DND-41 (cell line): ENCODE data around the gene C14orf93.

Experiments used
- EZH2 ChIP-seq: IDR thresholded peaks from 3 replicates; pipeline ENCODE4 v1.6.1; 2012; ENCODE audit warnings: borderline replicate concordance, low read depth, mild to moderate bottlenecking, moderate library complexity, low read length, inconsistent platforms; ENCODE audit not compliant: severe bottlenecking
- TF ChIP-seq, protein P1 (sequence below): IDR thresholded peaks from 2 replicates; pipeline ENCODE4 v1.5.1; 2012; ENCODE audit warnings: borderline replicate concordance, low read length, moderate library complexity, mild to moderate bottlenecking; ENCODE audit not compliant: poor library complexity, severe bottlenecking; ENCODE audit errors: extremely low read depth

DNA sequence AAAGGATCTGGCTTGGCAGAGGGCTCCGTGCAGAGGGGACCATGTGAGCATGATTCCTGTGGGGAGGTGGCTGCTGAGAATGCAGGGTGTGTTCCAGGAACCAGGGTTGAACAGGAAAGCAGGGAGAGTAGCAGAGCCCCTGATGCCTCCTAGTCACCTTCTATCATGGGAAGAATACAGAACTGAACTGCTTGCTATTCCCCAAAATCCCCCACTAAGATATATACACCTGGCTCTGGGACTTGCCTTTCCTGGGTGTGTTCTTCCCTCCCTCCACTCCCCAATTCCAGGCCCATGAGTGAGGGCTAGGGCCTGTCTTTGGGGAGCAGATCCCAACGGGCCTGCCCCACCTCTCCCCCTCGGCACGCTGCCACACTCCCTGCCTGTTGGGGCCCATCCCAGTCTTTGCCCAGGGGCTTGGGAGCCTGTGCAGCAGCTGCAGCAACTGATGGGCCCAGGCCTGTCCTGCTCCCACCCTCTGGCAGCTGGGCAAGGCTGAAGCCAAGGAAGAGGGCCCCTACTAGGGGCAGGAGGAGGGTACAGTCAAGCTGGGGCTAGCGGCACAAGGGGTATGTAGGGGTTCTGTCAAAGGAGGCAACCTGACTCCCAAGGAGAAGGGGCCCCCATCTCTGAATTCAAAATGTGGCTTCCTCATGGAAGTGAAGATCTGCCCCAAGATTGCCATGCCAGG lies 30.8 kb downstream of the C14orf93 start:
- TF ChIP-seq, protein P1, sequence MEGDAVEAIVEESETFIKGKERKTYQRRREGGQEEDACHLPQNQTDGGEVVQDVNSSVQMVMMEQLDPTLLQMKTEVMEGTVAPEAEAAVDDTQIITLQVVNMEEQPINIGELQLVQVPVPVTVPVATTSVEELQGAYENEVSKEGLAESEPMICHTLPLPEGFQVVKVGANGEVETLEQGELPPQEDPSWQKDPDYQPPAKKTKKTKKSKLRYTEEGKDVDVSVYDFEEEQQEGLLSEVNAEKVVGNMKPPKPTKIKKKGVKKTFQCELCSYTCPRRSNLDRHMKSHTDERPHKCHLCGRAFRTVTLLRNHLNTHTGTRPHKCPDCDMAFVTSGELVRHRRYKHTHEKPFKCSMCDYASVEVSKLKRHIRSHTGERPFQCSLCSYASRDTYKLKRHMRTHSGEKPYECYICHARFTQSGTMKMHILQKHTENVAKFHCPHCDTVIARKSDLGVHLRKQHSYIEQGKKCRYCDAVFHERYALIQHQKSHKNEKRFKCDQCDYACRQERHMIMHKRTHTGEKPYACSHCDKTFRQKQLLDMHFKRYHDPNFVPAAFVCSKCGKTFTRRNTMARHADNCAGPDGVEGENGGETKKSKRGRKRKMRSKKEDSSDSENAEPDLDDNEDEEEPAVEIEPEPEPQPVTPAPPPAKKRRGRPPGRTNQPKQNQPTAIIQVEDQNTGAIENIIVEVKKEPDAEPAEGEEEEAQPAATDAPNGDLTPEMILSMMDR, result no peak
- TF ChIP-seq EZH2, result no peak
